IPS-15b (cell line): ENCODE results near the gene SCEL.

Experiments
- H3K27me3 ChIP-seq: one replicate; pipeline ENCODE4 v1.6.1; 2013; ENCODE audit warnings: low read length; ENCODE audit not compliant: control insufficient read depth, insufficient read depth
- H3K36me3 ChIP-seq: one replicate; pipeline ENCODE4 v1.6.1; 2013; ENCODE audit warnings: low read length; ENCODE audit not compliant: control insufficient read depth, insufficient read depth
- H3K4me1 ChIP-seq: one replicate; pipeline ENCODE4 v1.6.1; 2013; ENCODE audit warnings: mild to moderate bottlenecking, low read length; ENCODE audit not compliant: control insufficient read depth, insufficient read depth
- H3K4me3 ChIP-seq: one replicate; pipeline ENCODE4 v1.5.1; 2013; ENCODE audit warnings: low read depth, low read length
- H3K9ac ChIP-seq: one replicate; pipeline ENCODE4 v1.6.1; 2013; ENCODE audit warnings: low read depth, mild to moderate bottlenecking, low read length
- H3K9me3 ChIP-seq: one replicate; pipeline ENCODE4 v1.6.1; 2013; ENCODE audit warnings: mild to moderate bottlenecking, low read length; ENCODE audit not compliant: control insufficient read depth, insufficient read depth

SCEL gene

GRCh38 chr13:77544355-77544754 is 8.8 kb downstream of the SCEL start:
- Histone ChIP-seq H3K9ac (no peak overlapping the region), H3K4me1 (no peaks in the 10 kb centered on the region), H3K36me3 (no peaks in the 10 kb centered on the region), H3K4me3 (no peak overlapping the region), H3K27me3 (no peaks in the 10 kb centered on the region), H3K9me3 (no peaks in the 10 kb centered on the region)

GRCh38 chr13:77544758-77545338 is 9.3 kb downstream of the SCEL start:
- Histone ChIP-seq H3K36me3 (no peaks in the 10 kb centered on the region), H3K27me3 (no peaks in the 10 kb centered on the region), H3K9me3 (no peaks in the 10 kb centered on the region), H3K4me3 (no peak overlapping the region), H3K9ac (no peak overlapping the region), H3K4me1 (no peaks in the 10 kb centered on the region)

- H3K36me3 ChIP-seq = no peaks in the 10 kb centered on the region
- H3K27me3 ChIP-seq = no peaks in the 10 kb centered on the region
- H3K4me3 ChIP-seq = no peak overlapping the region
- H3K9ac ChIP-seq = no peak overlapping the region
- no peaks in the 10 kb centered on the region for H3K9me3 ChIP-seq
- H3K4me1 ChIP-seq = no peaks in the 10 kb centered on the region
Observed at GRCh38 chr13:77545626-77546412, 10.3 kb downstream of the SCEL start.

- no peak overlapping the region for H3K9ac ChIP-seq
- no peaks in the 10 kb centered on the region for H3K9me3 ChIP-seq
- H3K4me3 ChIP-seq = no peak overlapping the region
- no peaks in the 10 kb centered on the region for H3K36me3 ChIP-seq
- H3K27me3 ChIP-seq = no peaks in the 10 kb centered on the region
- H3K4me1 ChIP-seq = no peaks in the 10 kb centered on the region
Observed at GRCh38 chr13:77548095-77548494, 12.6 kb downstream of the SCEL start.

GRCh38 chr13:77548594-77548993 is 13.1 kb downstream of the SCEL start:
- H3K27me3 ChIP-seq = no peaks in the 10 kb centered on the region
- no peaks in the 10 kb centered on the region for H3K36me3 ChIP-seq
- H3K9ac ChIP-seq = no peak overlapping the region
- no peak overlapping the region for H3K4me3 ChIP-seq
- no peaks in the 10 kb centered on the region for H3K9me3 ChIP-seq
- H3K4me1 ChIP-seq = no peaks in the 10 kb centered on the region

- no peaks in the 10 kb centered on the region for H3K4me1 ChIP-seq
- no peaks in the 10 kb centered on the region for H3K27me3 ChIP-seq
- H3K9ac ChIP-seq = no peak overlapping the region
- H3K36me3 ChIP-seq = no peaks in the 10 kb centered on the region
- H3K9me3 ChIP-seq = no peaks in the 10 kb centered on the region
- no peak overlapping the region for H3K4me3 ChIP-seq
Observed at GRCh38 chr13:77554069-77554468, 18.6 kb downstream of the SCEL start.

- Histone ChIP-seq H3K4me1 (no peaks in the 10 kb centered on the region), H3K27me3 (no peaks in the 10 kb centered on the region), H3K9ac (no peak overlapping the region), H3K4me3 (no peak overlapping the region), H3K9me3 (no peaks in the 10 kb centered on the region), H3K36me3 (no peaks in the 10 kb centered on the region)
Observed at GRCh38 chr13:77555246-77555645, 19.7 kb downstream of the SCEL start.

GRCh38 chr13:77558016-77558415 is 22.5 kb downstream of the SCEL start:
- H3K27me3 ChIP-seq = no peaks in the 10 kb centered on the region
- no peak overlapping the region for H3K4me3 ChIP-seq
- H3K9me3 ChIP-seq = no peaks in the 10 kb centered on the region
- H3K9ac ChIP-seq = no peak overlapping the region
- no peaks in the 10 kb centered on the region for H3K36me3 ChIP-seq
- no peaks in the 10 kb centered on the region for H3K4me1 ChIP-seq

- H3K9me3 ChIP-seq = no peaks in the 10 kb centered on the region
- no peaks in the 10 kb centered on the region for H3K27me3 ChIP-seq
- no peaks in the 10 kb centered on the region for H3K36me3 ChIP-seq
- H3K9ac ChIP-seq = no peak overlapping the region
- H3K4me1 ChIP-seq = no peaks in the 10 kb centered on the region
- H3K4me3 ChIP-seq = no peak overlapping the region
Observed at GRCh38 chr13:77563111-77563510, 27.6 kb downstream of the SCEL start.

GRCh38 chr13:77565635-77566034 is 30.1 kb downstream of the SCEL start:
- Histone ChIP-seq H3K9me3 (no peaks in the 10 kb centered on the region), H3K9ac (no peak overlapping the region), H3K27me3 (no peaks in the 10 kb centered on the region), H3K4me3 (no peak overlapping the region), H3K4me1 (no peaks in the 10 kb centered on the region), H3K36me3 (no peaks in the 10 kb centered on the region)

- no peak overlapping the region for H3K9ac ChIP-seq
- H3K9me3 ChIP-seq = no peaks in the 10 kb centered on the region
- no peak overlapping the region for H3K4me3 ChIP-seq
- no peaks in the 10 kb centered on the region for H3K4me1 ChIP-seq
- no peaks in the 10 kb centered on the region for H3K36me3 ChIP-seq
- no peaks in the 10 kb centered on the region for H3K27me3 ChIP-seq
Observed at GRCh38 chr13:77571956-77572355, 36.5 kb downstream of the SCEL start.

- Histone ChIP-seq H3K9ac (no peak overlapping the region), H3K4me3 (no peak overlapping the region), H3K4me1 (no peaks in the 10 kb centered on the region), H3K36me3 (no peaks in the 10 kb centered on the region), H3K27me3 (no peaks in the 10 kb centered on the region), H3K9me3 (no peaks in the 10 kb centered on the region)
Observed at GRCh38 chr13:77574096-77574495, 38.6 kb downstream of the SCEL start.
